Choroid plexus epithelial cell (primary cell): Measurements from ENCODE around the gene TNNI2.
A peak's percentile ranks its signal among the peaks of the same experiment; 100 is the strongest.

ENCODE experiments used
- DNase-seq: peaks from one replicate; pipeline ENCODE4 v3.0.0-alpha.2; 2010; ENCODE audit warnings: low read depth
- H3K4me3 ChIP-seq: 2 replicates; pipeline ENCODE4 v1.5.1; 2011; ENCODE audit warnings: low read depth, mild to moderate bottlenecking, control low read depth, low read length, moderate library complexity
- TF ChIP-seq, protein P1 (sequence below): conservative IDR thresholded peaks from 2 replicates; pipeline ENCODE4 v1.5.1; 2011; ENCODE audit warnings: low read depth, mild to moderate bottlenecking, control low read depth, inconsistent platforms, low read length, moderate library complexity

Gene TNNI2

DNA sequence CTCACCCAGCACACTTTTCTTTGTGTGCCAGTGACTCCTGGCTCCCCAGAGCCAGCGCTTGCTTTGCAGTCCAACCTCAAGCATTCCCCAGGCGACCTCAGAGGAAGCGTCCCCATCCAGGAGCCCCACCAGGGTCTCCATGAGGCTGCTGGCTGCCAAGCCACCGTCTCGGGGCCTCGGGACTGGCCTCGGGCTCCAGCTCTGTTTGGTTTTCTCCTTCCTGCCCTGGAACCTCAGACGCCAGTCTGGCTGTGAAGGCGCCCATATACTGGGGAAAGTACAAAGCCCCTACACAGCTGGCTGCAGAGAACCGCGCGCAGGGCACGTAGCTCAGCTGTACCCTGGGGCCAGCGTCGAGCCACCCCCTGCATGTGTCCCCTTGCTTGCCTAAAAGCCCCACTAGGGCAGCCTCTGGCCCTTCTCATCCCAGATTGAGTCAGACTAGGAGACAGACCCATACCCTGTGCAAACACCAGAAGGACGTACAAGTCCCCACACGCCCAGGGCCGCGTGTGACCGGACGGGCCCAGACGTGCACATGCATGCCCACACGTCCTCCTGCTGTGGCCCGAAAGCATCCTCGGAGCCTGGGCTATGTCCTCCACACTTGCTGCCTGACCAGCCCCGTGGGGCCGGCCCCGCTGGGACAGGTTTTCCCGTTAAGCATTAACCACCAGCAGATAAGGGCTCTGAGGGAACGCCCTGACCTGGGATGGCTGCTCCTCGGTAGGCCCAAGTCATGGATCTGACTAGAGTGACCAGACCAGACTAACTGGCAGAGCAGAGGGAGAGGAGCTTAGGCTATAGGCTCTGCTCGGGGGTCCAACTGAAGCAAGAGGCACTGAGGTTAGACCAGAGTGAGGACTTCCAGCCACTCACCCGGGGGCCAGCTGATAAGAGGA is 8.2 kb upstream of the TNNI2 start:
- H3K4me3 ChIP-seq, result no peak overlapping the region
- TF ChIP-seq, protein P1, sequence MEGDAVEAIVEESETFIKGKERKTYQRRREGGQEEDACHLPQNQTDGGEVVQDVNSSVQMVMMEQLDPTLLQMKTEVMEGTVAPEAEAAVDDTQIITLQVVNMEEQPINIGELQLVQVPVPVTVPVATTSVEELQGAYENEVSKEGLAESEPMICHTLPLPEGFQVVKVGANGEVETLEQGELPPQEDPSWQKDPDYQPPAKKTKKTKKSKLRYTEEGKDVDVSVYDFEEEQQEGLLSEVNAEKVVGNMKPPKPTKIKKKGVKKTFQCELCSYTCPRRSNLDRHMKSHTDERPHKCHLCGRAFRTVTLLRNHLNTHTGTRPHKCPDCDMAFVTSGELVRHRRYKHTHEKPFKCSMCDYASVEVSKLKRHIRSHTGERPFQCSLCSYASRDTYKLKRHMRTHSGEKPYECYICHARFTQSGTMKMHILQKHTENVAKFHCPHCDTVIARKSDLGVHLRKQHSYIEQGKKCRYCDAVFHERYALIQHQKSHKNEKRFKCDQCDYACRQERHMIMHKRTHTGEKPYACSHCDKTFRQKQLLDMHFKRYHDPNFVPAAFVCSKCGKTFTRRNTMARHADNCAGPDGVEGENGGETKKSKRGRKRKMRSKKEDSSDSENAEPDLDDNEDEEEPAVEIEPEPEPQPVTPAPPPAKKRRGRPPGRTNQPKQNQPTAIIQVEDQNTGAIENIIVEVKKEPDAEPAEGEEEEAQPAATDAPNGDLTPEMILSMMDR, result no peak
- no peak for DNase-seq

DNA sequence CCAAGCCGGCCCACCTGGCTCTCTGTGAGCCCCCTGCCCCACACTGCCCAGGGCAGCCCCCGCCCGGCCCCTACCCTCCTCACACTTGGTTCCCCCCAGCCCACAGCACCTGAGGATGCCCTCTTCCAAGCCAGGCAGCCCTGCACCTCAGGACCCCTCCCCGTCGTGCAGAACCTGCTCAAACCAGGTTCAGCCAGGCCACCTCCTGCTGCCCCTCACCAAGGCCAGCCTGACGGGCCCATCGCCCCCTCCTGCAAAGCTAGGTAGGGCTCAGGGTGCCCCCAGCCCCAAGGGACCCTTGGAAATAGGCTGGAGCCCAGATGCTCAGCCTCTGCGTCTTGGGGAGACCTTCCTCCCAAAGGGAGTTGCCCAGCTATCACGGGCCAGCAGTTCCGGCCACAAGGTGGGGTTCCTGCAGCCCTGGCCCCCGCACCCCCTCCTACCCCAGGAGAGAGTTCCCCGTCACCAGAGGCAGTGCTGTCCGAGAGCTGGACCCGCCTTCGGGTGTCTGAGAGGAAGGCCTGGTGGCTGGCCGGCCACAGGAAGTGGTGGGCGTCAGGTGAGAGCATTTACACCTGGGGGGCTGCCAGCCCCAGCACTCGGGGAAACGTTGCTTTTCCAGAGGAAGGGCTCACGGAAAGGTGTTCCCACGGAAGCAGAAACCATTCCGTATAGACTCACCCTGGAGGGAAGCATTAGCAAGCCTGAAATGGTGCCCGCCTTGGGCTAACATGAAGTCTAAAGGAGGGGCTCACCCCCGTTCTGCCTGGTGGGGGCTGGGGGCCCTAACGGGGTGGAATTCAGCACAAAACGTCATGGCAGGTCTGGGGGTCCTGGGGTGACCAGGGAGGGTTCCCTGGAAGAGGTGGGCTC is 7.2 kb upstream of the TNNI2 start:
- TF ChIP-seq, protein P1, result no peak
- no peak overlapping the region for H3K4me3 ChIP-seq
- DNase-seq, result no peak

DNA sequence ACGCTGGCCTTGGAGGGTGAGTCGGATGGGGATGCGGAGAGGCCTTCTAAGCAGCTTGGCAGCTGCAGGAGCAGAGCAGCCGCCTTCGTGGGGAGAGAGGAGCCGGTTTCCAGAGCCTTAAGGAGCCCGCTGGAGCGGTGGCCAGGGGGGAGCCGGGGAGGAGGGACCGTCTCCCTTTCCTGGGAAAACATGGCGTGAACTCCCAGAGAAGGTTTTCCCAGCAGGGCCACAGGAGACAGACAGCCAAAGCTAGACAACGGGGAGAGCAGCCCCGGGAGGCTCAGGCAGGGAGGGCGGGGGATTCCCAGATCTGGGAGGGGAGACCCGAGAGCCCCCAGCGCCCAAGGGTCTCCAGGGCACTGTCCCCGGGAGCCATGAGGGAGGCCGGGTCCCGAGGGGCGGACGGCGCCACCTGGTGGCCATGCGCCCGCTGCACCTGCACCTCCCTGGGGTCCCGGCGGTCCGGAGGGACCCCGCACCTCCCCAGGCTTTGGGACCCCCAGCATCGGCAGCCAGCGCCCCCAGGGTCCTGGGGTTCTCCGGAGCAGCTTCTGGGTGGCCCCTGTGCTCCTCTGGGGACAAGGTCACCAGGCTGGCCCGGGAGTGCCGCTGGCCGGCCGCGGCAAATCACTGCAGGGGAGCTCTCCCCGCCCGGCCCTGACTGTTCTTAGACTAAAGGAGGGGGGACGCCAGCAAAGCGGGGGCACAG is 6.4 kb upstream of the TNNI2 start:
- H3K4me3 ChIP-seq, result no peak overlapping the region
- no peak for DNase-seq
- TF ChIP-seq, protein P1, result peak; percentile 82

DNA sequence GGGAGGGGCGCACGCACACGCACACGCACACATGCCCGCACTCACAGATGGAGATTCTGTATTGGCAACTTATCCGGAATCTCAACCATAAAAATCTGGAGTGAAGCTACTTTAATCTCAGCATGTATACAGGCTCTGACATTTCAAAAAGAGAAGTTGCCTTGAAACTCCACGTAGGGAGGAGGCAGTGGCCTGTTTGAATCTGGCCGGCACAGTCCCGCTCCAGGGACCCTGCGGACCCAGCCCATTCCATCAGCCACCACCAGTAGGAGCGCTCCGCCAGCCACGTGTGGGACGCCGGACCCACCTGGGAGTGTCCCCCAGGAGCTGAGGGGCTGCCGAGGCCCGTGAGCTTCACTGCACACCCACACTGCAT is 5.9 kb upstream of the TNNI2 start:
- no peak overlapping the region for H3K4me3 ChIP-seq
- TF ChIP-seq, protein P1, result no peak
- no peak for DNase-seq

DNA sequence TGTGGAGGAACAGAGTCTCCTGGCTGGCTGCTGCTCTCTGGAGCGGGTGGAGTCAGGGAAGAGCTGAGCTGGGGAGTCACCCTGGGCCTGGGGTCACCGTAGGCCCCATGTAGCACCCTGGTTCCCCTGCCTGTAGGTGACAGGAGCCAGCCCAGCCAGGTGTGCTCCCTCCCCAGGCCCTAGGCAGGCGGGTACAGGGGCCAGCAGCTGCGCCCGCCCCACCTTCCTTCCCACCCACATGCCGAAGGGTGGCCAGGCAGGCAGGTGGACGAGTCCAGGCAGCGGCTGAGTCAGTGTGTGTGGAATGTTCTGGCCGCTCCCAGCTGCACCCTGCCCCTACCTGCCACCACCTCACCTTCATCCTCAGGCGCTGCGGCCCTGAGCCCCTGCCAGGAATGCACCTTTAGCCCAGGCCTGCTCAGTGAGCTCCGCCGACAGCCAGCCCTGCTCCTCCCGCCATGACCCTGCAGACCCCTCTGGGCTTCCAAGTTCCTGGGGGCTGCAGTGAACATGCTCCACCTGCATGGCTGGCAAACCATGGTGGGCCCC is 4.6 kb upstream of the TNNI2 start:
- TF ChIP-seq, protein P1, result no peak
- no peak overlapping the region for H3K4me3 ChIP-seq
- DNase-seq, result no peak

DNA sequence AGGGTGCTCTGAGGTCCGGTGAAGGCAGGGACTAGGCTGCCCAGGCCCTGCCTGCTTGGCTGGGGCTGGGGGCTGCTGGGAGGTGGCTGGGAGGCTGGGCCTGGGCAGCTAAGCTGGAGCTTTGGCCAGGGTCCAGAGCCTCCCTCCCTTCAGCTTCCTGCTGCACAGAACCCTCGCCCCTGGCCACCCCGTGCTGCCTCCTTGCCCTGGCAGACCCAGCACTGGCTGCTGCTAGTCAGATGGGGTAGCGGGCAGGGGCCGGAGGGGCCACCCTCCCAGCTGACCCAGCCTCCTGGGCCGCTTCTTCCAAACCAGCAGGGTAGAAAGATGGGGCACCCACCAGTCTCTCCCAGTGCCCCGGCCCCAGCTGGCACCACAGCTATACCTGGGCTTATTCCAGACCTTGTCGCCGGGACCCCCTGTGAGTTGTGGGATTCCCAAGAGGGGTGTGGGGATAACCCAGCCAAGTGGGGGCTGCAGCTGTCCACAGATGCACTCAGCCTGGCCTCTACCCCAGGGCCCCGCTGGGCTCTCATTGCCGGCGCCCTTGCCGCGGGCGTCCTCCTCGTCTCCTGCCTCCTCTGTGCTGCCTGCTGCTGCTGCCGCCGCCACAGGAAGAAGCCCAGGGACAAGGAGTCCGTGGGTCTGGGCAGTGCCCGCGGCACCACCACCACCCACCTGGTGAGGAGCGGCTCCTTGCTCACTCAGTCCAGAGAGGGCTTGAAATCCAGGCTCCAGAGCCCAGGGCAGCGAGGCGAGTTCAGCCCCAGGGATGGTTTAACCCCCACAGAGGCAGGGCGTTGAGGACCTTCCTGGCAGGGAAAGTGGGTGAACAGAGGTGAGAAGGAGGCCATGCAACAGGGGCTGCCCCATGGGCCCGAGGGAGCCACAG is 3.8 kb upstream of the TNNI2 start, which contains the start of gene SYT8:
SYT8 (plus strand) TSS at position 212 of the 892 bp plus-strand sequence; CDS start at position 328, 116 bp downstream.
- H3K4me3 ChIP-seq, result no peak within 1 kb of the TSS

More for the DNA sequence above, 3.8 kb upstream of the TNNI2 start, which contains the start of gene SYT8:
- DNase-seq, result no peak
- TF ChIP-seq, protein P1, result no peak
